H1 (cell line): Measurements from ENCODE around the gene TBC1D4. TPM values are rescaled to one million over a fixed set of nuclear protein-coding genes. Genes with fewer than 3 reads are reported as not detected.

ENCODE experiments used
- EP300 ChIP-seq, 2 experiments: IDR thresholded peaks; 1 replicate in 1 of 2; 2 replicates in 1 of 2; pipeline ENCODE4 v1.6.1; 2011 to 2012; ENCODE audit warnings: low read depth in 2 of 2, low read length in 2 of 2, mild to moderate bottlenecking in 2 of 2, borderline replicate concordance in 1 of 2, inconsistent platforms in 1 of 2, moderate library complexity in 1 of 2
- KDM4A ChIP-seq: IDR thresholded peaks from one replicate; pipeline ENCODE4 v1.7.1; 2012; ENCODE audit warnings: low read depth, mild to moderate bottlenecking, moderate library complexity, low read length, inconsistent platforms; ENCODE audit not compliant: severe bottlenecking
- NANOG ChIP-seq: IDR thresholded peaks from 2 replicates; pipeline ENCODE4 v1.6.1; 2011; ENCODE audit warnings: low read length, low read depth, mild to moderate bottlenecking, inconsistent platforms; ENCODE audit not compliant: insufficient read depth, poor library complexity, severe bottlenecking
- TEAD4 ChIP-seq: IDR thresholded peaks from 2 replicates; pipeline ENCODE4 v1.6.1; 2012; ENCODE audit warnings: low read depth, low read length, inconsistent platforms, mixed read lengths
- polyA plus RNA-seq, 7 experiments: library from polyadenylated mRNA; depleted of rRNA in 3 of 7; stranded (reverse) in 5 of 7; unstranded in 2 of 7; fragments of >200 nt in 5 of 7; fragments of 200-250 nt in 2 of 7; gene quantifications; 1 replicate in 5 of 7; 2 replicates in 1 of 7; 4 replicates in 1 of 7; pipeline versions ENCODE4 v1.2.1 to v1.2.3, GENCODE V29; 2011 to 2013; ENCODE audit warnings: missing spikeins in 2 of 7, mixed read lengths in 2 of 7
- total RNA-seq: library from RNA; stranded (reverse); fragmentation: NEBNext Ultra II Directional; extraction: Animal tissue kit (Norgen Biotek cat#: 25700); gene quantifications from 2 replicates; pipeline ENCODE4 v1.2.1, GENCODE V29; 2021

The TBC1D4 gene
- total and polyA plus RNA-seq, 2 of the 8 experiments (the other 6 are each of a cell fraction or from before 2014, with no cell fraction given): 16.7 to 39.0 TPM

DNA sequence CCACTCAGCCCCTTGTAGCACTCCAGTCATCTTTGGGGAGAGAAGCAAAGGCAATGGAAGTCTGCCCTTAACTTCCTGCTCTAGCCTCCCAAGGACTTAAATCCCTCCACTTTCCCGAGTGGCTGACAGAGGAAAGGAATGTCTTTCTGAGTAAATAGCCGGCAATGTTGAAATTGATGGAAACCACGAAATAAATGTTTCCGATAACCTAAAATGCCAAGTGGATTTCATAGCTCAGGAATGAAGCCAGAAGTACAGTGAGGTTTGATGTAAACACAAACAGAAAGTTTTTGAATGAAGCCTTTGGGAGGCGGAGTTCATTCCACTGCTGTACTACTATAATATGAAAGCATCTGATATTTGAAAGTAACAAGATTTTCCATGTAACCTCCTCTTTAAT lies 14.0 kb upstream of the TBC1D4 start (continued):
- TF ChIP-seq NANOG: no peak
- TF ChIP-seq EP300 (IDR thresholded peaks at IDR 0.05; ENCODE audit: borderline replicate concordance in 1 of 2, low read depth in 2 of 2, low read length in 2 of 2): no peak
- no peak for TF ChIP-seq TEAD4
- no peak for TF ChIP-seq KDM4A
